ENCODE results near the gene CHST11.

DNA sequence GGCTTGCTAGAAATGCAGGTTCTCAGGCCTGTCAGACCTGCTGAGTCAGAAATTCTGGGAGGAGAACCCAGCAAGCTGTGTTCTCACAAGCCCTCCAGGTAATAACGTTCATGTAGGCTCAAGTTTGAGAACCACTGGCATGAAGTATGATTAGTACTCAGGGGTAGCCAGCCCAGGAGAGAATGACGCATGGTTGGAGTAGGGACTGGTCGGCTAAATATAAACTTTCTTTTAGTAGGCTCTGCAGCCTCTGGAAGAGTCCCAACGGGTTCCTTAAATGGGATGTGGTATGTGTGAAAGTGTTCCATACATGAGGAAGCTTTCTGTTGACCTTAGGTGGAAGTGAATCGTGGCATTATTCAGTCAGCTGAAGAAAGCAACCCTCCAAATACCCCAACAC, 292.0 kb downstream of the CHST11 start:
- TF ChIP-seq, protein P1, sequence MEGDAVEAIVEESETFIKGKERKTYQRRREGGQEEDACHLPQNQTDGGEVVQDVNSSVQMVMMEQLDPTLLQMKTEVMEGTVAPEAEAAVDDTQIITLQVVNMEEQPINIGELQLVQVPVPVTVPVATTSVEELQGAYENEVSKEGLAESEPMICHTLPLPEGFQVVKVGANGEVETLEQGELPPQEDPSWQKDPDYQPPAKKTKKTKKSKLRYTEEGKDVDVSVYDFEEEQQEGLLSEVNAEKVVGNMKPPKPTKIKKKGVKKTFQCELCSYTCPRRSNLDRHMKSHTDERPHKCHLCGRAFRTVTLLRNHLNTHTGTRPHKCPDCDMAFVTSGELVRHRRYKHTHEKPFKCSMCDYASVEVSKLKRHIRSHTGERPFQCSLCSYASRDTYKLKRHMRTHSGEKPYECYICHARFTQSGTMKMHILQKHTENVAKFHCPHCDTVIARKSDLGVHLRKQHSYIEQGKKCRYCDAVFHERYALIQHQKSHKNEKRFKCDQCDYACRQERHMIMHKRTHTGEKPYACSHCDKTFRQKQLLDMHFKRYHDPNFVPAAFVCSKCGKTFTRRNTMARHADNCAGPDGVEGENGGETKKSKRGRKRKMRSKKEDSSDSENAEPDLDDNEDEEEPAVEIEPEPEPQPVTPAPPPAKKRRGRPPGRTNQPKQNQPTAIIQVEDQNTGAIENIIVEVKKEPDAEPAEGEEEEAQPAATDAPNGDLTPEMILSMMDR (conservative IDR thresholded peaks at IDR 0.05; ENCODE audit: low read depth, low read length): no peak
- no peak for TF ChIP-seq EZH2 (IDR thresholded peaks at IDR 0.05; ENCODE audit: borderline replicate concordance, low read depth, low read length, poor library complexity, severe bottlenecking)

All from A673 (cell line).